PC-9 (cell line): Measurements from ENCODE around the gene RNF182. TPM values are rescaled to one million over a fixed set of nuclear protein-coding genes. Genes with fewer than 3 reads are reported as not detected.

ENCODE experiments used
- BruUV-seq: library from RNA; stranded (reverse); fragments of 400-500 nt; replicated peaks from 2 replicates; lab custom pipeline; 2021; lab: Mats Ljungman, UMichigan
- CTCF ChIA-PET: fragments of 300-600 bp; sonication (Branson Sonifier 250); formaldehyde crosslinking; loops from one replicate; lab custom pipeline; 2022; ENCODE audit warnings: antibody characterized with exemption; lab: Charles Lee
- POLR2A ChIA-PET: fragments of 300-600 bp; sonication (Branson Sonifier 250); formaldehyde crosslinking; loops from one replicate; lab custom pipeline; 2022; ENCODE audit warnings: antibody characterized with exemption; ENCODE audit not compliant: unreplicated experiment; lab: Charles Lee
- DNase-seq, 2 experiments: peaks; one replicate each; pipeline versions ENCODE4 v3.0.0 to v3.0.0-alpha.2; 2015 to 2022; ENCODE audit warnings: mixed read lengths in 1 of 2
- H2AFZ ChIP-seq: fragments of 200-600 bp; sonication (generic); 2 replicates; pipeline ENCODE4 v1.8.1; 2017; ENCODE audit warnings: antibody characterized with exemption
- H3F3A ChIP-seq: fragments of 200-600 bp; sonication (generic); 2 replicates; pipeline ENCODE4 v1.8.1; 2017; ENCODE audit warnings: antibody characterized with exemption, mild to moderate bottlenecking, low read depth; ENCODE audit not compliant: insufficient read depth
- H3K27ac ChIP-seq: fragments of 200-600 bp; sonication (generic); 2 replicates; pipeline ENCODE4 v1.6.1; 2016; ENCODE audit warnings: mixed run types
- H3K27me3 ChIP-seq: fragments of 200-600 bp; sonication (generic); 2 replicates; pipeline ENCODE4 v1.6.1; 2016; ENCODE audit warnings: low read depth, mixed run types; ENCODE audit not compliant: insufficient read depth
- H3K36me3 ChIP-seq: fragments of 200-600 bp; sonication (generic); 2 replicates; pipeline ENCODE4 v1.6.1; 2016; ENCODE audit warnings: low read depth, mixed run types
- H3K4me1 ChIP-seq: fragments of 200-600 bp; sonication (generic); replicated peaks from 2 replicates; pipeline ENCODE4 v1.6.1; 2016; ENCODE audit warnings: mixed run types; ENCODE audit not compliant: insufficient read depth
- H3K4me2 ChIP-seq: fragments of 200-600 bp; sonication (generic); 2 replicates; pipeline ENCODE4 v1.6.1; 2017; ENCODE audit warnings: mixed run types
- H3K4me3 ChIP-seq: fragments of 200-600 bp; sonication (generic); 2 replicates; pipeline ENCODE4 v1.6.1; 2016; ENCODE audit warnings: mixed run types
- H3K79me2 ChIP-seq: fragments of 200-600 bp; sonication (generic); 2 replicates; pipeline ENCODE4 v1.6.1; 2017; ENCODE audit warnings: low read depth, mixed run types
- H3K9me2 ChIP-seq: fragments of 200-600 bp; sonication (generic); 2 replicates; pipeline ENCODE4 v1.8.1; 2017; ENCODE audit warnings: mild to moderate bottlenecking; ENCODE audit not compliant: insufficient read depth
- H3K9me3 ChIP-seq: fragments of 200-600 bp; sonication (generic); 2 replicates; pipeline ENCODE4 v1.8.1; 2016; ENCODE audit warnings: low read depth; ENCODE audit not compliant: insufficient read depth
- H4K20me1 ChIP-seq: fragments of 200-600 bp; sonication (generic); 2 replicates; pipeline ENCODE4 v1.8.1; 2017; ENCODE audit not compliant: insufficient read depth
- EZH2 ChIP-seq: fragments of 200-600 bp; sonication (generic); IDR thresholded peaks from 2 replicates; pipeline ENCODE4 v1.8.0; 2017; ENCODE audit warnings: antibody characterized with exemption, low read depth
- intact Hi-C: fragments of 100-400 bp; cut with micrococcal nuclease; formaldehyde crosslinking; loops from one replicate; pipeline ENCODE4 v1.10.0; 2022; ENCODE audit not compliant: unreplicated experiment
- total RNA-seq: library from RNA; stranded (reverse); gene quantifications from 2 replicates; pipeline ENCODE4 v1.2.3, GENCODE V29; 2021
- TF ChIP-seq, protein P1 (sequence below): fragments of 200-600 bp; sonication (generic); conservative IDR thresholded peaks from 2 replicates; pipeline ENCODE4 v1.6.1; 2017; ENCODE audit warnings: mixed run types, antibody characterized with exemption, mild to moderate bottlenecking, moderate library complexity

The RNF182 gene
- total RNA-seq, 1 experiment from 2014 or later: 0.13 TPM

DNA sequence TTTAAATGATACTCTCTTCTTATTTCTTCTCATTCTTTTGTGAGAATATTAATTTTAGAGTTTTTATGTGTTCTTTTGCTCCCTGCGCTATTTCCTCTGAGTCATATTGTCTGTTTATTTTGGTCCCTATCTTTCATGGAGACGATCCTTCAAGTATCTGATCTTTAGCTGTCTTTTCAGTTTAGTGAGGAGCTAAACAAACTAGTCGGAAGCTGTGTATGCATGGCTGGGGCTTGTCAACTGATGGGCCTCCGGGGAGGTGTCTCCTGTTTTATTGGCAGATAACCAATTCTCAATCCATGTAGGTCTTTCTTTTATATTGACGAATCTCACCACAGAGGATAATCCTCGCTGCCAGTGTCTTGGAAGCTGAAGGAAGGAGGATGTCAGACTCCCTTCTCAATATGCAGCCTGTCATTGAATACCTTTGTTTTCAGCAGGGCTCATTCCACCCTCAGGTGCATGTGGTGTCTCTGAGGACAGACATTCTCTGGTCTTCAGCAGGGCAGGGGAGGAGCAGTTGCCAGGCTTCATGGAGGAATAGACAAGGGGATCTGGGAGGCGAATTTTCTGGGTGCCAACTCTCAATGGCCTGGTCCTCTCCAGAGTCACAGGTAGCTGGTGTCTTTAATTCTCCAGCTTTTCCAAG is 64.9 kb downstream of the RNF182 start:
- POLR2A ChIA-PET: no interaction called here
- TF ChIP-seq, protein P1, sequence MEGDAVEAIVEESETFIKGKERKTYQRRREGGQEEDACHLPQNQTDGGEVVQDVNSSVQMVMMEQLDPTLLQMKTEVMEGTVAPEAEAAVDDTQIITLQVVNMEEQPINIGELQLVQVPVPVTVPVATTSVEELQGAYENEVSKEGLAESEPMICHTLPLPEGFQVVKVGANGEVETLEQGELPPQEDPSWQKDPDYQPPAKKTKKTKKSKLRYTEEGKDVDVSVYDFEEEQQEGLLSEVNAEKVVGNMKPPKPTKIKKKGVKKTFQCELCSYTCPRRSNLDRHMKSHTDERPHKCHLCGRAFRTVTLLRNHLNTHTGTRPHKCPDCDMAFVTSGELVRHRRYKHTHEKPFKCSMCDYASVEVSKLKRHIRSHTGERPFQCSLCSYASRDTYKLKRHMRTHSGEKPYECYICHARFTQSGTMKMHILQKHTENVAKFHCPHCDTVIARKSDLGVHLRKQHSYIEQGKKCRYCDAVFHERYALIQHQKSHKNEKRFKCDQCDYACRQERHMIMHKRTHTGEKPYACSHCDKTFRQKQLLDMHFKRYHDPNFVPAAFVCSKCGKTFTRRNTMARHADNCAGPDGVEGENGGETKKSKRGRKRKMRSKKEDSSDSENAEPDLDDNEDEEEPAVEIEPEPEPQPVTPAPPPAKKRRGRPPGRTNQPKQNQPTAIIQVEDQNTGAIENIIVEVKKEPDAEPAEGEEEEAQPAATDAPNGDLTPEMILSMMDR: no peak
- no peak for TF ChIP-seq EZH2
- DNase-seq: no peak
- Histone ChIP-seq H3K36me3 (no peaks in the 10 kb centered on the region), H3K4me1 (peaks cover 24% of the 10 kb centered on the region), H3K27ac (no peak overlapping the region), H3K9me2 (no peaks in the 10 kb centered on the region), H3K4me3 (no peak overlapping the region), H4K20me1 (no peaks in the 10 kb centered on the region), H3K4me2 (no peak overlapping the region), H2AFZ (no peak overlapping the region), H3F3A (peaks cover 23% of the 10 kb centered on the region), H3K9me3 (peaks cover 11% of the 10 kb centered on the region; the same call in 1 of the 2 replicates), H3K27me3 (no peaks in the 10 kb centered on the region), H3K79me2 (no peaks in the 10 kb centered on the region)
- BruUV-seq: no TSS peak
- CTCF ChIA-PET: no interaction called here
- intact Hi-C loops: no loop called here

- H3F3A ChIP-seq: peaks cover 23% of the 10 kb centered on the region
- H3K4me1 ChIP-seq: peaks cover 24% of the 10 kb centered on the region
- H3K4me2 ChIP-seq: no peak overlapping the region
- TF ChIP-seq, protein P1: no peak
- no peak for TF ChIP-seq EZH2
- no peak overlapping the region for H2AFZ ChIP-seq
- DNase-seq: no peak
- no peaks in the 10 kb centered on the region for H4K20me1 ChIP-seq
- BruUV-seq: no TSS peak
- intact Hi-C loops: no loop called here
- ChIA-PET POLR2A (no interaction called here), CTCF (no interaction called here)
- no peaks in the 10 kb centered on the region for H3K36me3 ChIP-seq
- no peaks in the 10 kb centered on the region for H3K79me2 ChIP-seq
- H3K27me3 ChIP-seq: no peaks in the 10 kb centered on the region
- H3K4me3 ChIP-seq: no peak overlapping the region
- H3K27ac ChIP-seq: no peak overlapping the region
- H3K9me3 ChIP-seq: peaks cover 11% of the 10 kb centered on the region; the same call in 1 of the 2 replicates
- no peaks in the 10 kb centered on the region for H3K9me2 ChIP-seq
Measured at GRCh38 chr6:13990796-13991195, 66.0 kb downstream of the RNF182 start.

GRCh38 chr6:13991393-13991792 is 66.6 kb downstream of the RNF182 start:
- BruUV-seq: no TSS peak
- Histone ChIP-seq H3K4me2 (no peak overlapping the region), H3F3A (peaks cover 23% of the 10 kb centered on the region), H3K4me3 (no peak overlapping the region), H3K27me3 (no peaks in the 10 kb centered on the region), H2AFZ (no peak overlapping the region), H4K20me1 (no peaks in the 10 kb centered on the region), H3K79me2 (no peaks in the 10 kb centered on the region), H3K36me3 (no peaks in the 10 kb centered on the region), H3K9me3 (peaks cover 11% of the 10 kb centered on the region; the same call in 1 of the 2 replicates), H3K27ac (no peak overlapping the region), H3K4me1 (peaks cover 24% of the 10 kb centered on the region), H3K9me2 (no peaks in the 10 kb centered on the region)
- POLR2A ChIA-PET: no interaction called here
- intact Hi-C loops: no loop called here
- no peak for TF ChIP-seq EZH2
- TF ChIP-seq, protein P1: no peak
- DNase-seq: no peak
- CTCF ChIA-PET: no interaction called here
